Stimulated activated CD4-positive, alpha-beta T cell treated with anti-CD3 and anti-CD28 coated beads, Interleukin-1b, Interleukin-23, amount 100 ng/mL, for 24 hours (primary cell): Measurements from ENCODE around the gene ANKRA2.
A peak's percentile ranks its signal among the peaks of the same experiment; 100 is the strongest.
"Not testable (repeated sequence)": the region's sequence is repeated elsewhere in the genome, so short reads cannot be mapped to it uniquely, and the experiment has no call there.

Experiments
- DNase-seq, 4 experiments: peaks; one replicate each; pipeline ENCODE4 v3.0.0-alpha.2; 2020; ENCODE audit warnings: low read depth in 4 of 4, low spot score in 1 of 4

ANKRA2 gene

DNA sequence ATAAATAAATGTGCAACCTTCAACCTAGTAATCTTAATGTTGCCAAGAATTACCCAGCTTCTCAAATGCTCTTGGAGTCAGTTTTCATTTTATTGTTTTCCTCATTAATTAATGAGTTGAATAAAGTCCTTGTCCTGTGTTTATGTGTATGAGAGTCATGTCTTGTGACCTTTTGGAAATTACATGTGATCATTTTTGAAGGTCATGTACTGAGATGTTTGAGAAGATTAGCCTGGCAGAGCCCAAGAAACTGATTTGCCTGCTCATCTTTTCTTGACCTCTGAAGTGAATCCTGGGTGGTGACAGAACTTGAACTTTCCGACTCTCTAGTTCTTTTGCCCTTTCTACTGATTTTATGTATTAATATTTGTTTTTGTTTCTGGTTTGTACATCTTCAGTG, 15.4 kb downstream of the ANKRA2 start:
- DNase-seq = no peak

DNA sequence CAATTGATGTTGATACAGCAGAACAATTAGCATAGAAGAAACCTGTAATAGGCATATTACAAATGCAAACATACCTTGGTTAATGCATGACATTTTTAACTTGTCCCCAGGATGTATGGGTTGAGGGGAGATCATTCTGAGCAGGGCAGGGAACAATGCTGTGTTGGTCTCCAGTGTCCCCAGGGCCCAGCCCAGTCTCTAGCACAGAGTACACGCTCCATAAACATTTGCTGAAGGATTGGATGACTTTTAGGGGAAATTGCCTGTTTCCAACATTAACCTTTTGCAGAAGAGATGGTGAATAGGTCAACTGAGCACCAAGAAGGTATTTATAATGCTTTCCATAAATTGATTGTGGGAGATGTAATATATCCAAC, 20.0 kb downstream of the ANKRA2 start:
- no peak for DNase-seq

DNA sequence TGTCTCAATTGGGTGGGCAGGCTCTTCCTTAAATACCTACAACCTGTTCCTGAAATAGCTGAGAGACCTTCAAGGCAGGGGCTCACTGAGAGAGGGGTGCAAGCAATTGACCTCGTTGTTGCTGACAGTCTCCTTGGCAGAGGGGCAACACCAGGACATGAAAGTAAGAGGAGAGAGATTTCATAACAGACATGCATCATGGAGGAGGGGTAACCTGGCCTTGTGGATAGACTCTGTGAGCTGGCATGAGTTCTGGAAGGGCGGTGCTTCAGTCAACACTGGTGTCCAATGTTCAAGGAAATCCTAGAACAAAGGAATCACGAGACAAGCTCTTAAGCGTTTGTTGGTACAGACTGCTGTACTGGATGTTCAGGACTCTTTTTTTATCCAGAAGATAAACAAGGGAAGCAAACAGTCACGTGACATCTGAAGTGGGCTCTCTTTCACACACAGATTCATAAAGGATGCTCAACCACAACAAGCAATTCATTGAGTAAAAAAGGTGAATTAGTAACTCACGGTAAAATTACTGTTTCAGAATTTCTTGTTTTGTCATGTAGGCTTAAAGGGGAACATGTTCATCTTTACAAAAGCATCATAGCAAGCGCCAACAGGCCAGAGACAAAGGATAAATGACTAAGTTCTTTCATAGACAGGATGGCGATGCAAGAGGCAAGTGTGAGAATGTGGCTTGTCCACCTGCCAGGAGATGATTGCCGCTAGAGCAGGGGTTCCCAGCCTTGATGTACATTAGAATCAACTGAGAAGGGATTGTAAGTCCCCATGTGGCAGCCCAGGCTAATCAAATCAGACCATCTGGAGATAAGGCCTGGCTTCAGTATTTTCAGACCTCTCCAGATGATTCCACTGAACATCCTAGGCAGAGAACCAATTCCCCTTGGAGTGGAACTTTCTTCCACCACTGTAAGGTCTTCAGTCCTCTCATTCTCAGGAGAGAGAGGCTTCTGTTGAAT, 20.7 kb downstream of the ANKRA2 start:
- no peak for DNase-seq

DNA sequence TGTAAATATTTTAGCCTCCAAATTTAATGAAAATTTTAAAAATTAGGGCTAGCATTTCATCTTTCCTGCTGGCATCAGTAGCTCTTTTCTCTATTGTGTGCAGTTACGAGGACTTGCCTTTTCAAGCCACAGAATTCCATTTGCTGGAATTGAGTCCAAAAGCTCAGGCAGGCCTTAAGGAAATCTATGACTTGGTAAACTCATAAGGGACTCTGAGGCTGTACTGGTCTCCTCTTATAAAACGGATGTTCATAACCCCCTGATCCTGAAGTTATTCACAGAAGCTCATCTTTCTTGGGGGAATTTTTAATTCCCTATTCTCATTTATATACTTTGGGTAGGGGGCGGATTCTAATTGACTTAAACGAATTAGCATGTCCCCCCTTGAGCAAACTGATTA, 23.4 kb downstream of the ANKRA2 start:
- DNase-seq = no peak

DNA sequence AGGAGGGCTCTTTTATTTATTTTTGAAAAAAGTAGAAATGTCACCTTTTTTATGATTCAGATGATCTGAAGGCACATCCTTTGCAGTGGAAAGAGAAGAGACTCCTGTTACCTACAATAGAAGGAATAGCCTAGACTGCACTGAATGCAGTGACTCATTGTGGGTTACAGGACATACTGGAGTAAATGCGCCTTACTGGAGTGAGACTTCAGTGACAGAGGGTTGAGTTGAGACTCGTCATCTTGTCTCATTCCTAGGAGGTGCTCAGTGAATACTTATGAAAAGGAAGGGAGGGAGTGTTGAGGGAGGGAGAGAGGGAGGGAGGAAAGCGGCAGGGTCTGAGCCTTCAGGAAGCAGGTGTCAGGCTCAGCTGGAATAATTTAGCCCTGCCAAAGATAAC, 25.2 kb downstream of the ANKRA2 start:
- DNase-seq = no peak

DNA sequence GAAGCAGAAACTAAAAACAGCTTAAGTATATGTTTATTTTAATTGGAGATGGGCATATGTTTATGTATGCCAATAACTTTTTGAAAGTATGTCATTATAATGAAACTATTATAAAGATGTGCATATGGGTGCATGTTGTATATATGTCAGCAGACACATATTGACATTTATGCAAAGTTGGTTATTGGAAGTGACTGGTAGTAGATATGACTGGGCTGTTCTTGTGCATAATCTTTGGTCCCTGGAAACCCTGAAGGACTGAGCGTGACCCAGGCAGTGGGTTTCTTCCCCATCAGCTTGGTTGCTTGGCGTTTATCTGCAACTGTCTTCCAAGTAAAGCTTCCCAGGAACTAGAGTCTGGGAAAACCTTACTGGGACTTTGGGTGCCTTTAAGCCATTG, 25.7 kb downstream of the ANKRA2 start:
- no peak for DNase-seq

DNA sequence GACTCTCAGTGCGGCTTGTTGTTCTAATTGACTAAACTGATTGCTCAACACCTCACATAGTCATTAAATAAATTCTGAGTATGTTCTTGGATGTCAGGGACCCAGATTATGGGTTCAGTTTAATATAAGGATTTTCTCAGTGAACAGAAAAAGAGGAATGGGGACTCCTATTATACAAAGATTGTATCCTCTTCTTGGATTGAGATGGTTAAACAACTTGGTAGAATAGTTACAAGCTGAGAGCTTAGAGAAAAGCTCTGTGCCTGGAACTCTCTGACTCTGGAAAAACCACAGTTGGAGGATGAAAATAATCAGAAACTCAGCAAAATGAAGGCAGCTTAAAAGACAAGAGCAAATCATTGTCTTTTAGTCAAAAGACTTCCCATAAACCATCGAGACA, 30.5 kb downstream of the ANKRA2 start:
- no peak for DNase-seq

DNA sequence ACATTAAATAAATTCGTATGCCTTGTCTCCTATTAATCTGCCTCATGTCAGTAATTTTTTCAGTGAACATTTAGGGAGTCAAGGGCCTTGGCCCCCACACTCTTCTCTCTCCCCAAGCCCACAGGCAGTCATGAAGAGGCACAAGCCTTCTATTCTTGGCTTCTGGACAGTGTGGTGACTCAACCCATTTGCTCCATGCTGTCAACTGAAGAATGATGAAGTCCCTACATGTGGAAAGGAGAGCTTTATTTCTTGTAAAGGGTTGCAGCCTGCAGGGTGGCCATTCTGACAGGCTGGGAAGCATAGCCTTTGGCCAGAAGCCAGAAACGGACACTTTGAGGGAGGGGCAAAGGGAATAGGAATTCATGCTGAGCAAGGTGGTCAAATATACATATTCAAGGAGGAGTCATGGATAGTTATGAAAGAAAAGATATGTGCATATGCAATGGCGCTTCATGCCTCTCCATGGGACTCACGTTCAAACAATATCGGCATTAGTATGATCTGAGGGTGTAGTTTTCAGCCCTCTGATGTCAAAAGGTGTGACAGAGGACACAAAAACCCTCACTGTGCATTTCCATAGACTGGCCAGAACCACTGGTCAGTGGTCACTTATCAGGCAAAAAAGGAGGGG, 31.3 kb downstream of the ANKRA2 start:
- DNase-seq = no peak

DNA sequence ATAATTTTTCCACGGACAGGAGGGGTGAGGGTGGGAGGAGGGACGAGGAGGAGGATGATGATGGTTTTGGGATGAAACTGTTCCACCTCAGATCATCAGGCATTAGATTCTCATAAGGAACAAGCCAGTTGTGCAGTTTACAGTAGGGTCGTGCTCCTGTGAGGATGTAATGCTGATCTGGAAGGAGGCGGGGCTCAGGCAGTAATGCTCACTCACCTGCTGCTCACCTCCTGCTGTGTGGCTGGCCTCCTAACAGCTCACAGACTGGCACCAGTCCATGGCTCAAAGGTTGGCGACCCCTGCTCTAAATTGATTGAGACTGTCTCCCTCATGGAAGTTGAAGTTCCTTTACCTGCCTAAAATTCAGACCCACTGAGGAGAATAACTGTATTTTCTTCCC, 33.2 kb downstream of the ANKRA2 start:
- no peak for DNase-seq

DNA sequence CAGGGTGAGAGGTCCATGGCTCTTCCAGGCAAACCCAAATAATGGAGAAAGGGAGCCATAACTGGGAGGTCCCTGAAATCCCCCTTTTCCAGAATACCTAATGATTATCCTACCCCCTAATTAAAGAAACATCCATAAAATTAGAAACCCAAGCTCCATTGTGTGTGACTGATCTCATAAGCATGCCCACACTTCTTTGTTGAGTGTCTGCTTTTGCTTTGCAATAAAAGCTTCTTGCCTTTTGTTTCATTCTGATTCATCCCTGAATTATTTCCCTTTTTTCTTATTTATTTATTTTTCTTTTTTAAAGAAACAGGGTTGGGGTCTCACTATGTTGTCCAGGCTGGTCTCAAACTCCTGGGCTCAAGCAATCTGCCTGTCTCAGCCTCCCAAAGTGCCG, 34.1 kb downstream of the ANKRA2 start:
- no peak for DNase-seq

DNA sequence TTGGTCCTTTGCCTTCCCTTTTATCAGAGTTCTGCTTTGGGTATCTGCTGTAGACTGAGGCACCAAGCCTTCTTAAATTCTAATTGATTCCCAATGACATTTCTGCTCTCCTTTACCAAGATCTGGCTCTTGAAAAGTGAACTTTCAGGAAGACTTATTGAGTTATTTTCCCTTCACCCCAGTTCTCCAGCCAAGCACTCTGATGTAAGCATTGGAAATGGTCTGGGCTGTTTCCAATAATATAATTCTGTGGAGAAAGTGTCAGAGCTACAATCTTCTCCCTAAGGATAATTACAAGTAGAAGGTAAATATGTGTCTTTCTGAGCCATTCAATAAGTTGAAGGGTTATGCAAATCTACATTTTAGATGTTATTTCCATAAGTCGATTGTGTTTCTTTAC, 36.4 kb downstream of the ANKRA2 start:
- DNase-seq = no peak

DNA sequence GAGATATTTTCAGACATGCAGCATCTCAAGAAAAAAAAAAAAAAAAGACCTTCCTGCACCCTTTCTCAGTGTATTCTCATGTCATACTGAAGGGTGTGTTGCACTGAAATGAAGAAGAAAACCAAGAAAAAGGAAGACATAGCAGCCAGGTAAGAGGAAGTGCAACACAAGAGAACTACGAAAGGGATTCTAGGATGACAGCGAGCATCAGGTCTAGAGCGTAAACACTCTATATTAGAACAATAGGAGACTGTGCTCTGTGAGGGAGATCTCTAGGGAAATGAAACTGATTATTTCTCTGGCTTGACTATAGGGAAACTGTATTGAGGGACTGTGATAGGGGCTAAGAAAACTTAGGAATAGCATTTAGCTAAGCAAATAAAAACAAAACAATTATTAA, 37.2 kb downstream of the ANKRA2 start:
- DNase-seq = no peak

DNA sequence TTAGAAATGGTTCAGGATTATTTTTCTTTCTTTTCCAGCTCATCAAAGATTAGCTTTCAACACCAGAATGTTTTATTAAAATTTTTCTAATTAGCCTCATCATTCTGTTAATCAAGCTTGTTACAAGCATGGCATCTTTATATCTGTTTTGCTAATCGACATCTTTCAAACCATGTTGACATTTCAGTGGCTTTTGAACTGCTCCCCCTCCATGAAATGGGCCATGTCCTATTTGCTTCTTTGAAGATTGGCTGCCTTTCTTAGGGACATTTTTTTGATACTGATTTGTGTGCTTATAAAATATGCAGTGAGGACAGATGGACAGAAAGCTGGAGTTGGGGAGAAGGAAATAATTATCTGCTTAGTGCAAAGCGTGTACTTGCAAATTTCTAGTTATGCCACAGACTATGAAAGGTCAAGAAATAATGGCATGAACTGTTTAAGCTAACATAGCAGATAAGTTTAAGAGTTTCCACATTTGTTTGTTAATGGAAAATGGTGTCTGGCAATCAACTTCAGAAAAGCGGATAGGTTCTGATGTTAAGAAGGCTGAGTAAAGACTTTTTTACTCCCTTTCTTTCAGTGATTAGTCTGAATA, 39.7 kb downstream of the ANKRA2 start:
- no peak for DNase-seq

DNA sequence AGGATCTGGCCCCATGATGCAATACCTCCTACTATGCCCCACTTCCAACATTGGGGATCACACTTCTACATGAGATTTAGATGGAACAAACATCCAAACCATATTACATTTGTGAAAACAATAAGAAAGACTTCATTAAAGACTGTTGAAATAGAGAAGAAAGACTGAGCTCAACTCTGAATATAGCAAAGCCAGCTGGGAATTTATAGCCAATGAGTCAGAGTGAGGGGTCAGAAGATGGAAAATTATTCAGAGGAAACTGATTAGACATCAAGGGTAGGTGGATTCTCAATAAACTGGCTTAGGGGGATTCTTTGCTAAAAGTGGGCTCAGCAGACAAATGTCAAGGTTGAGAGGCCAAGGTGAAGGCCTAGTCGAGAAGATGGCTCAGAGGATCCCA, 41.6 kb downstream of the ANKRA2 start:
- no peak for DNase-seq

DNA sequence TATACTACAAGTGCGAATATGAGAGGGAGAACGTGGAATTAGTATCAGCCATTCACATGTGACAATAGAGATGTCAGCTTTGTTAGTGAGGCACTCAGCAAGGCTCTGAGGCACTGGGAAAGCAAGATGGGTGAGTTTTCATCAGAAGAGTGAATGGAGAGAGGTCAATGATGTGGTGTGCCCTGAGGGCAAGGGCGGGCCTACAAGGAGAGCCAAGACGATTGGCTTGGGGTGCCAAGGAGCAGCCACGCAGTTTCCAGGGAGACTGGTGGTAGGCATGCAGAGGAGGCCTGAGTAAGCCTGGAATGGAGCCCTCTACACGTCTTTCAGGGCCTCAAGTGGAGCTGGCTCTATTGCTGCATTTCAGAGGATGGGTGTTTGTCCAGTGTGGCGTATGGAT, 42.5 kb downstream of the ANKRA2 start:
- DNase-seq = no peak

DNA sequence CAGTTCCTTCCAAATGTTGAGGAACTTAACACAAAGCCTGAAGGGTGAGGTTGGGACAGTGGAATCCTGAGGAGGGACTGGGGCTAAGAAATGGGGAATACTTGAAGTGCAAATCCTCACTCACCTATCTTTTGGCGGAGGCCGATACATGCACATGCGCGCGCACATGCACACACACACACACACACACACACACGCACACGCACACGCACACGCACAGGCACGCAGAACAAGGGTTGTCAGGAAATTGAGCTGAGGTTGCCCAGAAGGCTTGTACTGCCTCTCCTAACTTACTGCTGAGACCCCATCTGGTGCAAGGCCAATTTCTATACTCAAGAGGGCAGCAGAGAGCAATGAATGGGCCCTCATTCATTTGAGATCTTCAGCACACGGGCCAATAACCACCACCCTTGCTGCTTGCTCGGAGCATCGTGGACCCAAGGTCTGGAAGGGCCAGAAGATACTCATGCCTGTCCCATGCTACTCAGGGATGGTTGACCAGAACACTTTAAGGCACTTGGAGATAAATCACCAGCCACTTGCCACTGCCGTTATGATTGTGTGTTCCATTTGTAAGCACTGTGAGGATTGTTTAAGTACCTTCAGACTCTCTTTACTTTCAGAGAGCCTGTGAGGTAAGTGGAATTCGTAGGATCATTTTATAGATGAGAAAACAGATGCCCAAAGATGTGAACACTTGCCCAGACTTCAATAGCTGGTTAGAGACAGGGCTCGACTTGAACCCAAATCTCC, 45.7 kb downstream of the ANKRA2 start:
- DNase-seq = peak; percentile 25 to 58 (median 35)

DNA sequence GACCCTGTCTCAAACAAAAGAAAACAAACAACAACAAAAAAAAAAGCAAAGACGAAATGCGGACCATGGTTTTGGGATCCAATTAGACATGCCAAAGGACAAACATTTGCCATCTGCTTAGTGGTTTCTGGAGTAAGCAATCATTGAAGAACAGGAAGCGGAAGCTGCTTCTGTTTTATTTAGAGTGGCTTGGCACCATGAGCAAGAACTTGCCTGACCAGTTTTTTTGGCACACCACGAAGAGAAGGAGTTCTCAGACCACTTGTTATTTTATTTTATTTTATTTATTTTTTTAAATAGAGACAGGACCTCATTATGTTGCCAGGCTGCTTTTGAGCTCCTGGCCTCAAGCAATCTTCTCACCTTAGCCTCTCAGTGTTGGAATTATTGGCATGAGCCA, 50.2 kb downstream of the ANKRA2 start:
- DNase-seq = no peak

DNA sequence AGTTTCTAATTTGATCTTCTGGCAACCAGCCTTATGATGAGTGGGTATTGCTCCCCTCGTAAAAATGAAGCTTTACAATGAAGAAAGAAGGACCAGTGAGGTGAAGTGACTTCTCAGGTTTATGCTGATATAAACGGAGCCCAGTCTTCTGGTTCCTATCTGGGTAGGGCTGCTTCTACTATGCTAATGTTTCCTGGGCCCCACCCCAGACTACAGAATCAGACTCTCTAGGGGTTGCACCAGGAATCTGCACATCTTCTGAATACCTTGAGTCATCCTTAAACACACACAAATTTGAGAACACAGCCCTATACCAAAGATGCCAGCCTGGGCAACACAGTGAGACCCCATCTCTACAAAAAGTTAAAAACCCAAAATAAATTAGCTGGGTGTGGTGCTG, 51.0 kb downstream of the ANKRA2 start:
- DNase-seq = no peak

DNA sequence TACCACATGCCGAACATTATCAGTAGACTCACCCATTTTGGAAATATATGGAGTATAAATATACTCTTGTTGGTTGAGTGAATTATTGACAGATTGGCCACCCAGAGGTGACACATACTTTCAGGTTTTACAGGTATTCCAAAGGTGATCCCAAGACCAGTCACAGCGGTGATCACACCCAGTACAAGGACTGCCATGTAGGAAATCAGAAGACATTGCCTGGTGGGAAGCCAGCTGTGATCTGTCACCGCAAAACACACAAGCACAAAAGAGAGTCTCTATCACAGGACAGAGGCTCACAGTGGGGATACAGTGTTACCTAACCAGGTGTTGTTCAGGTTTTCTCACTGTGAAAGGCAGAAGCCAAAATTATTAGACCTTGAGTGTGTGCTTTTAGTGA, 51.4 kb downstream of the ANKRA2 start:
- no peak for DNase-seq

DNA sequence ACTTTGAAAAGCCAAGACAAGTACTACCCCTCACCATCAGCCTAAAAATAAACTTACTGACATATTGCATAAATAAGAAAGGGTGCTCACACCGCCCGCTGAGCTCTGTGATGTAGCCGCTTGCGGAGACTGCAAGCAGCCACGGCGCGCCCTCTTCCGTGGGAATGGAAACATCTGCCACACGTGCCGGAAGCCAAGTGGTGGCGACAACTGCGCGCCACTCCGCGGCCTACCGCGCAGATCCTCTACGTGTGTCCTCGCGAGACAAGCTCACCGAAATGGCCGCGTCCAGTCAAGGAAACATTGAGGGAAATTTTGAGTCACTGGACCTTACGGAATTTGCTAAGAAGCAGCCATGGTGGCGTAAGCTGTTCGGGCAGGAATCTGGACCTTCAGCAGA, 56.9 kb downstream of the ANKRA2 start:
- not testable (repeated sequence) for DNase-seq

DNA sequence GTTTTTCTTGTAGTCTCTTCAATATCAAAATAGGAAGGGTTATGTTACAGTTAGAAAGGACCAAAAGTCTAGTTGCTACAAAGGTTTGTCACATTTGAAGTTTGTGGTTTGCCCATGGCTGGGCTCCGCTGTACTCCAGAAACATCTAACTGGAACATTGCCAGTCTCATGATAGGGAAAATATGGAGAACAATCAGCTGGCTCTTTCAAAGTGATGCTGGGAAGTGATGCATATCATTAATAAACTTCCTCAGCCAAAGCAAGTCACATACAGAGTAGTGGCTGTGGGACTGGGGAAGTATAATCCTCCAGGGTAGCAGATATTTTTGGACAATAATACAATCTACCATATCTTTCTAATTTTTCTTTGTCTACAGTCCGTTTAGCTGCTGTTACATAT, 58.4 kb downstream of the ANKRA2 start:
- DNase-seq = no peak
